B cell (primary cell): ENCODE measurements around the gene NCKAP5L.

Source experiments
- CTCF ChIP-seq: fragments of 200-600 bp; IDR thresholded peaks from one replicate; pipeline ENCODE4 v1.8.0; 2022; ENCODE audit warnings: antibody characterized with exemption, mild to moderate bottlenecking
- EZH2 ChIP-seq: IDR thresholded peaks from 2 replicates; pipeline ENCODE4 v1.6.1; 2012; ENCODE audit warnings: borderline replicate concordance, low read depth, mild to moderate bottlenecking, moderate library complexity, low read length; ENCODE audit not compliant: insufficient read depth, poor library complexity, severe bottlenecking

- TF ChIP-seq CTCF (no peak), EZH2 (no peak)
Observed at GRCh38 chr12:49869816-49870500, 41.7 kb upstream of the NCKAP5L start.
